GM18526 (cell line): ENCODE data around the gene SAMM50.

ENCODE experiments used
- POLR2A ChIP-seq: IDR thresholded peaks from 3 replicates; pipeline ENCODE4 v1.6.1; 2011; ENCODE audit not compliant: insufficient read length; ENCODE audit errors: extremely low read depth

The SAMM50 gene

GRCh38 chr22:44042249-44043218 is 87.3 kb downstream of the SAMM50 start:
- TF ChIP-seq POLR2A = no peak

GRCh38 chr22:44045145-44045544 is 89.9 kb downstream of the SAMM50 start:
- TF ChIP-seq POLR2A = no peak
